Measurements from ENCODE around the gene RLIM.
"Not testable (repeated sequence)": the region's sequence is repeated elsewhere in the genome, so short reads cannot be mapped to it uniquely, and the experiment has no call there.

The RLIM gene

GRCh38 chrX:74614093-74614909 is at the start of gene RLIM:
RLIM (minus strand) TSS chrX:74614624; CDS start chrX:74595977, 18,647 bp downstream.
- H3K27ac ChIP-seq, result peak within 1 kb of the TSS; percentile 81

GRCh38 chrX:74656079-74656745 is 41.8 kb upstream of the RLIM start:
- no peak for DNase-seq (ENCODE audit: low read depth, low spot score)
- H3K27ac ChIP-seq, result no peak overlapping the region

More at GRCh38 chrX:74614093-74614909, at the start of gene RLIM:
- peak; percentile 80 for DNase-seq (ENCODE audit: low read depth, low spot score)

- not testable (repeated sequence) for H3K27ac ChIP-seq; DNase-seq (ENCODE audit: low read depth, low spot score)
Measured at GRCh38 chrX:74654953-74655352, 40.5 kb upstream of the RLIM start.

- no peak for DNase-seq (ENCODE audit: low read depth, low spot score)
- no peak overlapping the region for H3K27ac ChIP-seq
Measured at GRCh38 chrX:74636749-74637314, 22.4 kb upstream of the RLIM start.

GRCh38 chrX:74613370-74614092 is 893 bp downstream of the RLIM start:
- DNase-seq (ENCODE audit: low read depth, low spot score), result no peak
- H3K27ac ChIP-seq, result peak overlapping the region; percentile 81

- no peak for DNase-seq (ENCODE audit: low read depth, low spot score)
- H3K27ac ChIP-seq, result no peak overlapping the region
Measured at GRCh38 chrX:74606799-74607198, 7.6 kb downstream of the RLIM start.

GRCh38 chrX:74606342-74606741 is 8.1 kb downstream of the RLIM start:
- DNase-seq (ENCODE audit: low read depth, low spot score), result no peak
- H3K27ac ChIP-seq, result no peak overlapping the region

GRCh38 chrX:74603040-74603439 is 11.4 kb downstream of the RLIM start:
- no peak for DNase-seq (ENCODE audit: low read depth, low spot score)

GRCh38 chrX:74602142-74602541 is 12.3 kb downstream of the RLIM start:
- no peak for DNase-seq (ENCODE audit: low read depth, low spot score)

More at GRCh38 chrX:74603040-74603439, 11.4 kb downstream of the RLIM start:
- no peak overlapping the region for H3K27ac ChIP-seq

GRCh38 chrX:74593593-74593992 is 20.8 kb downstream of the RLIM start:
- no peak overlapping the region for H3K27ac ChIP-seq
- DNase-seq (ENCODE audit: low read depth, low spot score), result no peak

More at GRCh38 chrX:74602142-74602541, 12.3 kb downstream of the RLIM start:
- H3K27ac ChIP-seq, result no peak overlapping the region

- H3K27ac ChIP-seq, result no peak overlapping the region
Measured at GRCh38 chrX:74585766-74586165, 28.7 kb downstream of the RLIM start.

GRCh38 chrX:74579597-74580198 is 34.7 kb downstream of the RLIM start:
- no peak overlapping the region for H3K27ac ChIP-seq

More at GRCh38 chrX:74585766-74586165, 28.7 kb downstream of the RLIM start:
- DNase-seq (ENCODE audit: low read depth, low spot score), result no peak

GRCh38 chrX:74578137-74578536 is 36.3 kb downstream of the RLIM start:
- no peak overlapping the region for H3K27ac ChIP-seq
- no peak for DNase-seq (ENCODE audit: low read depth, low spot score)

More at GRCh38 chrX:74579597-74580198, 34.7 kb downstream of the RLIM start:
- no peak for DNase-seq (ENCODE audit: low read depth, low spot score)

- DNase-seq (ENCODE audit: low read depth, low spot score), result no peak
- H3K27ac ChIP-seq, result no peak overlapping the region
Measured at GRCh38 chrX:74557378-74557777, 57.0 kb downstream of the RLIM start.

GRCh38 chrX:74551934-74552333 is 62.5 kb downstream of the RLIM start:
- no peak for DNase-seq (ENCODE audit: low read depth, low spot score)
- H3K27ac ChIP-seq, result no peak overlapping the region

GRCh38 chrX:74550295-74550802 is 64.1 kb downstream of the RLIM start:
- H3K27ac ChIP-seq, result no peak overlapping the region
- DNase-seq (ENCODE audit: low read depth, low spot score), result no peak

- no peak for DNase-seq (ENCODE audit: low read depth, low spot score)
- H3K27ac ChIP-seq, result no peak overlapping the region
Measured at GRCh38 chrX:74546984-74547383, 67.4 kb downstream of the RLIM start.

GRCh38 chrX:74545880-74546523 is 68.4 kb downstream of the RLIM start:
- no peak for DNase-seq (ENCODE audit: low read depth, low spot score)
- no peak overlapping the region for H3K27ac ChIP-seq

GRCh38 chrX:74540635-74541249 is 73.7 kb downstream of the RLIM start:
- no peak overlapping the region for H3K27ac ChIP-seq
- no peak for DNase-seq (ENCODE audit: low read depth, low spot score)
